ENCODE results near the gene CPN2. TPM values are rescaled to one million over a fixed set of nuclear protein-coding genes. Genes with fewer than 3 reads are reported as not detected.
A peak's percentile ranks its signal among the peaks of the same experiment; 100 is the strongest.

CPN2 gene
- total RNA-seq, 1 experiment from 2014 or later = 0.09 TPM

GRCh38 chr3:194399166-194399565 lies 48.0 kb upstream of the CPN2 start, which contains the start of gene GP5:
GP5 (minus strand) TSS chr3:194399266; CDS start chr3:194398282, 984 bp downstream.
- Mint-ChIP-seq H3K4me3 (peak within 1 kb of the TSS; percentile 64), H3K4me1 (peaks cover 27% of the 10 kb centered on the region), H3K27ac (no peak within 1 kb of the TSS), H3K9me3 (no peaks in the 10 kb centered on the region), H3K36me3 (no peaks in the 10 kb centered on the region), H3K27me3 (ENCODE audit: low read depth) (peaks cover 43% of the 10 kb centered on the region)
- TF ChIP-seq ERG (CRISPR knock-in tag; IDR thresholded peaks at IDR 0.05) (no peak), TEAD1 (CRISPR knock-in tag; IDR thresholded peaks at IDR 0.05) (no peak), PRRX2 (CRISPR knock-in tag; IDR thresholded peaks at IDR 0.05) (no peak), CBFB (CRISPR knock-in tag; IDR thresholded peaks at IDR 0.05; ENCODE audit: low read depth) (no peak), CREM (CRISPR knock-in tag; IDR thresholded peaks at IDR 0.05) (no peak), FOXJ3 (CRISPR knock-in tag; IDR thresholded peaks at IDR 0.05; ENCODE audit: borderline replicate concordance) (no peak), NR3C1 (CRISPR knock-in tag; conservative IDR thresholded peaks at IDR 0.05; ENCODE audit: low read depth) (no peak), HMGA2 (CRISPR knock-in tag; IDR thresholded peaks at IDR 0.05) (no peak), ATF6 (CRISPR knock-in tag; IDR thresholded peaks at IDR 0.05) (no peak), FOXK1 (CRISPR knock-in tag; IDR thresholded peaks at IDR 0.05) (no peak), ETV6 (CRISPR knock-in tag; IDR thresholded peaks at IDR 0.05) (no peak), RELA (CRISPR knock-in tag; IDR thresholded peaks at IDR 0.05; ENCODE audit: borderline replicate concordance) (no peak)
- TF ChIP-seq, protein P1, sequence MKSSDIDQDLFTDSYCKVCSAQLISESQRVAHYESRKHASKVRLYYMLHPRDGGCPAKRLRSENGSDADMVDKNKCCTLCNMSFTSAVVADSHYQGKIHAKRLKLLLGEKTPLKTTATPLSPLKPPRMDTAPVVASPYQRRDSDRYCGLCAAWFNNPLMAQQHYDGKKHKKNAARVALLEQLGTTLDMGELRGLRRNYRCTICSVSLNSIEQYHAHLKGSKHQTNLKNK (CRISPR knock-in tag; IDR thresholded peaks at IDR 0.05) = no peak
- DNase-seq (ENCODE audit: low spot score) (no peak), ATAC-seq (no peak)
- POLR2A ChIA-PET = interaction anchor here (1.1 kb wide), 1 partner anchor 58 kb away, joined by 3 read pairs; no protein-coding TSS in a partner anchor
- CTCF ChIA-PET = interaction anchor here (0.6 to 5.2 kb wide), 4 partner anchors 60 to 129 kb away, joined by 4 to 37 read pairs (median 5); no protein-coding TSS in a partner anchor

DNA sequence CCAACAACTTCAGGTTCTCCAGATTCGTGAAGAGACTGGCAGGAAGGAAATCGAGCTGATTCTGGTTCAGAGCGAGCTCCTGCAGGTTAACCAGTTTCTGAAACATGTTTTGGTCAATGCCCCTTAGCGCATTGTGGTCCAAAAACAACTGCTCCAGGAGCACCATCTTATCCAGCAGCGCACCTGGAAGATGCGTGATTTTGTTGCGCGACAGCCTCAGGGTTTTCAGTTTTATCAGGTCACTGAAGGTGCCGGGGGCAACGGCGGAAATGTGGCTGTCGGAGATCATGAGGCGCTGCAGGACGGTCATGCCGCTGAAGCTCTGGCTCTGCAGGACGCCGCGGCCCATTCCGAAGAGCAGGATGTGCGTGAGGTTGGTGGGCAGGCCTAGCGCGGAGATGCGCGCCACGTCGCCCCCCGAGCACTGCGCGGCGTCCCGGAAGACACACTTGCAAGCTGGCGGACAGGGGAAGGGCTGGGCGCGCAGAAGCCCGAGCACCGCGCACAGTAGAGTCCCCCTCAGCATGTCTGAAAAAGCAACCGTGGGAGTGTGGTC lies 46.7 kb upstream of the CPN2 start:
- TF ChIP-seq ZBTB43 (CRISPR knock-in tag; IDR thresholded peaks at IDR 0.05) (no peak), ZBTB21 (CRISPR knock-in tag; IDR thresholded peaks at IDR 0.05; ENCODE audit: borderline replicate concordance) (0 out of 2 replicates have a peak, but pooled peaks have one; percentile 44)
- no peaks in the 10 kb centered on the region for H3K9me3 Mint-ChIP-seq
- peaks cover 43% of the 10 kb centered on the region for H3K27me3 Mint-ChIP-seq (ENCODE audit: low read depth)
- CTCF ChIA-PET = interaction anchor here (0.9 to 5.2 kb wide), 10 partner anchors 12 to 176 kb away, joined by 3 to 48 read pairs (median 6); partner anchors contain the start of gene LRRC15
- H3K27ac Mint-ChIP-seq = no peak overlapping the region
- no peaks in the 10 kb centered on the region for H3K36me3 Mint-ChIP-seq
- ATAC-seq (peak; percentile 9), DNase-seq (ENCODE audit: low spot score) (peak; percentile 38)
- H3K4me3 Mint-ChIP-seq = peak overlapping the region; percentile 64
- peaks cover 27% of the 10 kb centered on the region for H3K4me1 Mint-ChIP-seq
- POLR2A ChIA-PET = no interaction called here

DNA sequence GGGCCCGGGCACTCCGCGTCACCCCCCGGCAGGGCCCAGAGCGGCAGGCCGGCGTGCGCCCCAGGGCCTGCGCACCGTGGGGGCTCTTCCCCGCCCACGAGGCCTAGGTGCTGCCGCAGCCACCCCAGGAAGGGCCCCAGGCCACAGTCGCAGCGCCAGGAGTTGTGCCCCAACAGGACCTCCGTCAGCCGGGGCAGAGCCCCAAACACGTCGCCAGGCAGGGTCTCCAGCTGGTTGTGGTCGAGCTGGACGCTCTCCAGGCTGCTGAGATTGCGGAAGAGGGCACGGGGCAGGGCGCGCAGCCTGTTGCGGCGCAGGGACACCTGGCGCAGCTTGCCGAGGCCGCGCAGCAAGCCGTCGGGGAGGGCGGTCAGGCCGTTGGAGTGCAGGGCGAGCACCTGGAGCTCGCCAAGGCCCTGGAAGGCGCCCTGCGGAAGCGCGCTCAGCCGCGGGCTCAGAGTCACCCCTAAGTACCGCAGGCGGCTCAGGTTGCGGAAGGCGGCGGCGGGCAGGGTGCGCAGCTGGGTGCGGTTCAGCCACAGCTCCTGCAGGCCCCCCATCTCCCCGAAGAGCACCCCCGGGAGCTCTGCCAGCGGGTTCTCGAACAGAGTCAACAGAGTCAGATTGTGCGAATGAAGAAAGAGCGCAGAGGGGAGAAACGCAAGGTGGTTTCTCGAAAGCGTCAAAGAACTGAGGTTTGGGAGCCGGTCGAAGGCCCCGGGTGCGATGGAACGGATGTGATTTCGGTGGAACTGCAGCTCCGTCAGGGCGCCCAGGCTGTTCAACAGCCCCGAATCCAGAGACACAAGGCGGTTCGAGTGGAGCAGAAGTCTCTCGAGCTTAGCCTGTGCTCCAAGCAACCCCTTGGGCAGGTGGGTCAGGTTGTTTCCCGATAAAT lies 46.0 kb upstream of the CPN2 start:
- no peaks in the 10 kb centered on the region for H3K36me3 Mint-ChIP-seq
- peaks cover 43% of the 10 kb centered on the region for H3K27me3 Mint-ChIP-seq (ENCODE audit: low read depth)
- peak overlapping the region; percentile 64 for H3K4me3 Mint-ChIP-seq
- DNase-seq (ENCODE audit: low spot score) = peak; percentile 49
- ChIA-PET POLR2A (no interaction called here), CTCF (interaction anchor here (0.7 to 5.2 kb wide), 15 partner anchors 11 to 739 kb away, joined by 3 to 48 read pairs (median 3); partner anchors contain the start of gene LRRC15)
- TF ChIP-seq ZBTB43 (CRISPR knock-in tag; IDR thresholded peaks at IDR 0.05) = no peak
- peak; percentile 41; the same call in 1 of the 2 replicates for TF ChIP-seq HMGXB4 (CRISPR knock-in tag; IDR thresholded peaks at IDR 0.05)
- TF ChIP-seq ZNF138 (CRISPR knock-in tag; conservative IDR thresholded peaks at IDR 0.05) = 0 out of 2 replicates have a peak, but pooled peaks have one; percentile 32
- no peaks in the 10 kb centered on the region for H3K9me3 Mint-ChIP-seq
- ATAC-seq = peak; percentile 50
- H3K4me1 Mint-ChIP-seq = peaks cover 27% of the 10 kb centered on the region
- no peak overlapping the region for H3K27ac Mint-ChIP-seq

Measured in WTC11 (cell line).